H9 (cell line): ENCODE measurements around the gene GCAT. TPM values are rescaled to one million over a fixed set of nuclear protein-coding genes. Genes with fewer than 3 reads are reported as not detected.

Experiments used
- DNase-seq: peaks from one replicate; pipeline ENCODE4 v3.0.0-alpha.2; 2017
- H2AFZ ChIP-seq: one replicate; pipeline ENCODE4 v1.6.1; 2013; ENCODE audit warnings: mild to moderate bottlenecking, low read length, control low read depth, moderate library complexity
- H2AK5ac ChIP-seq: 2 replicates; pipeline ENCODE4 v1.6.1; 2013; ENCODE audit warnings: low read length, control low read depth, mixed read lengths; ENCODE audit not compliant: insufficient read length
- H2BK120ac ChIP-seq: one replicate; pipeline ENCODE4 v1.6.1; 2013; ENCODE audit warnings: low read depth, mild to moderate bottlenecking, low read length, control low read depth, inconsistent platforms; ENCODE audit not compliant: poor library complexity, severe bottlenecking
- H2BK12ac ChIP-seq: 2 replicates; pipeline ENCODE4 v1.6.1; 2013; ENCODE audit warnings: low read length, control low read depth, mixed read lengths, low read depth; ENCODE audit not compliant: insufficient read length
- H2BK15ac ChIP-seq: 2 replicates; pipeline ENCODE4 v1.6.1; 2013; ENCODE audit warnings: low read depth, low read length, control low read depth
- H2BK20ac ChIP-seq: one replicate; pipeline ENCODE4 v1.6.1; 2013; ENCODE audit warnings: low read depth, mild to moderate bottlenecking, low read length, control low read depth, inconsistent platforms; ENCODE audit not compliant: poor library complexity, severe bottlenecking
- H2BK5ac ChIP-seq: 2 replicates; pipeline ENCODE4 v1.6.1; 2013; ENCODE audit warnings: low read length, control low read depth, mixed read lengths; ENCODE audit not compliant: insufficient read length
- H3K14ac ChIP-seq: 2 replicates; pipeline ENCODE4 v1.6.1; 2013; ENCODE audit warnings: low read length, control low read depth; ENCODE audit not compliant: insufficient read depth
- H3K18ac ChIP-seq: 2 replicates; pipeline ENCODE4 v1.6.1; 2013; ENCODE audit warnings: low read depth, mild to moderate bottlenecking, mixed read lengths, low read length, control low read depth; ENCODE audit not compliant: insufficient read length
- H3K23ac ChIP-seq: 2 replicates; pipeline ENCODE4 v1.6.1; 2013; ENCODE audit warnings: low read length, control low read depth, mixed read lengths, low read depth; ENCODE audit not compliant: insufficient read length
- H3K23me2 ChIP-seq: 2 replicates; pipeline ENCODE4 v1.6.1; 2013; ENCODE audit warnings: low read depth, mild to moderate bottlenecking, mixed read lengths, low read length, control low read depth; ENCODE audit not compliant: insufficient read length, poor library complexity, severe bottlenecking
- H3K27ac ChIP-seq: 2 replicates; pipeline ENCODE4 v1.5.1; 2013; ENCODE audit warnings: low read length, control low read depth, mixed read lengths, low read depth; ENCODE audit not compliant: insufficient read length
- H3K27me3 ChIP-seq: 2 replicates; pipeline ENCODE4 v1.6.1; 2013; ENCODE audit warnings: low read length, control low read depth, inconsistent platforms; ENCODE audit not compliant: insufficient read depth
- H3K4ac ChIP-seq: 2 replicates; pipeline ENCODE4 v1.6.1; 2013; ENCODE audit warnings: low read depth, mild to moderate bottlenecking, control low read depth, inconsistent platforms, low read length, moderate library complexity
- H3K4me1 ChIP-seq: 2 replicates; pipeline ENCODE4 v1.6.1; 2013; ENCODE audit warnings: low read length, control low read depth, inconsistent platforms; ENCODE audit not compliant: insufficient read depth
- H3K4me2 ChIP-seq: 2 replicates; pipeline ENCODE4 v1.6.1; 2013; ENCODE audit warnings: low read length, control low read depth, mixed read lengths; ENCODE audit not compliant: insufficient read length, insufficient read depth
- H3K56ac ChIP-seq: 2 replicates; pipeline ENCODE4 v1.6.1; 2013; ENCODE audit warnings: low read depth, mild to moderate bottlenecking, mixed read lengths, low read length, control low read depth; ENCODE audit not compliant: insufficient read length
- H3K79me1 ChIP-seq: 2 replicates; pipeline ENCODE4 v1.6.1; 2013; ENCODE audit warnings: low read depth, mild to moderate bottlenecking, moderate library complexity, low read length, control low read depth, inconsistent platforms; ENCODE audit not compliant: insufficient read depth, poor library complexity, severe bottlenecking
- H3K79me2 ChIP-seq: 2 replicates; pipeline ENCODE4 v1.6.1; 2013; ENCODE audit warnings: low read length, control low read depth, inconsistent platforms; ENCODE audit not compliant: insufficient read depth
- H3K9ac ChIP-seq: 2 replicates; pipeline ENCODE4 v1.6.1; 2013; ENCODE audit warnings: low read length, control low read depth, mixed read lengths; ENCODE audit not compliant: insufficient read length; ENCODE audit errors: extremely low read depth
- H3K9me3 ChIP-seq: one replicate; pipeline ENCODE4 v1.6.1; 2013; ENCODE audit warnings: low read depth, low read length, inconsistent platforms; ENCODE audit not compliant: control insufficient read depth
- H3T11ph ChIP-seq: one replicate; pipeline ENCODE4 v1.6.1; 2013; ENCODE audit warnings: mild to moderate bottlenecking, low read length, control low read depth, inconsistent platforms
- H4K20me1 ChIP-seq: one replicate; pipeline ENCODE4 v1.6.1; 2013; ENCODE audit not compliant: control insufficient read depth, insufficient read length, insufficient read depth
- H4K5ac ChIP-seq: 2 replicates; pipeline ENCODE4 v1.6.1; 2013; ENCODE audit warnings: low read depth, mild to moderate bottlenecking, mixed read lengths, low read length, control low read depth; ENCODE audit not compliant: insufficient read length
- H4K8ac ChIP-seq: replicated peaks from 2 replicates; pipeline ENCODE4 v1.6.1; 2013; ENCODE audit warnings: low read length, control low read depth, mixed read lengths, low read depth; ENCODE audit not compliant: insufficient read length
- H4K91ac ChIP-seq: 2 replicates; pipeline ENCODE4 v1.6.1; 2013; ENCODE audit warnings: low read depth, mild to moderate bottlenecking, moderate library complexity, mixed read lengths, low read length, control low read depth; ENCODE audit not compliant: insufficient read length
- H3K27ac Mint-ChIP-seq, 3 experiments: 2 replicates in 2 of 3; 3 replicates in 1 of 3; pipeline ENCODE4 v1.8.0; 2020 to 2021; ENCODE audit warnings: mixed read lengths in 3 of 3, mild to moderate bottlenecking in 1 of 3, moderate library complexity in 1 of 3
- H3K27me3 Mint-ChIP-seq: 2 replicates; pipeline ENCODE4 v1.8.0; 2021; ENCODE audit warnings: low read depth, mild to moderate bottlenecking, moderate library complexity, mixed read lengths
- H3K36me3 Mint-ChIP-seq, 3 experiments: 2 replicates in 2 of 3; 3 replicates in 1 of 3; pipeline ENCODE4 v1.8.0; 2020 to 2021; ENCODE audit warnings: low read depth in 3 of 3, mixed read lengths in 3 of 3; ENCODE audit not compliant: insufficient read depth in 1 of 3
- H3K4me1 Mint-ChIP-seq, 2 experiments: 2 replicates each; pipeline ENCODE4 v1.8.0; 2020; ENCODE audit warnings: mixed read lengths in 2 of 2
- H3K4me3 Mint-ChIP-seq, 2 experiments: 2 replicates in 1 of 2; 3 replicates in 1 of 2; pipeline ENCODE4 v1.8.0; 2020 to 2021; ENCODE audit warnings: mild to moderate bottlenecking in 2 of 2, mixed read lengths in 2 of 2, moderate library complexity in 1 of 2
- H3K9me3 Mint-ChIP-seq, 2 experiments: 2 replicates in 1 of 2; 3 replicates in 1 of 2; pipeline ENCODE4 v1.8.0; 2020; ENCODE audit warnings: mild to moderate bottlenecking in 2 of 2, mixed read lengths in 2 of 2, moderate library complexity in 1 of 2
- CTCF ChIP-seq: fragments of 200-600 bp; sonication (generic); conservative IDR thresholded peaks from 3 replicates; pipeline ENCODE4 v1.8.0; 2021; ENCODE audit warnings: antibody characterized with exemption, mild to moderate bottlenecking
- WGBS: extraction: QIAGEN DNeasy Blood & Tissue Kit; methylation state at CpG from one replicate; pipeline ENCODE4 v1.1.7; 2013; ENCODE audit warnings: missing lambda C conversion rate, low lambda C conversion rate, mixed read lengths; ENCODE audit not compliant: insufficient read length; ENCODE audit errors: extremely low coverage; 5-methylcytosine and 5-hydroxymethylcytosine counted together
- total RNA-seq: library from RNA; stranded (reverse); gene quantifications from 2 replicates; pipeline ENCODE4 v1.2.1, GENCODE V29; 2021

GCAT gene
- total RNA-seq, 1 experiment from 2014 or later: 26.9 TPM

- Mint-ChIP-seq H3K9me3 (no peaks in the 10 kb centered on the region), H3K4me3 (no peak overlapping the region), H3K27me3 (no peaks in the 10 kb centered on the region), H3K36me3 (peaks cover 59 to 96% (median 89%) of the 10 kb centered on the region in 3 experiments), H3K27ac (peak overlapping the region; percentile 15 to 90 (median 32); a peak in 4 of 7 replicates), H3K4me1 (peaks cover 4 to 10% of the 10 kb centered on the region in 2 experiments; a peak in 3 of 4 replicates)
- no peak for TF ChIP-seq CTCF
- Histone ChIP-seq H4K8ac (no peak overlapping the region), H4K20me1 (no peaks in the 10 kb centered on the region), H2BK120ac (no peak overlapping the region), H2AK5ac (no peak overlapping the region), H3K23me2 (no peaks in the 10 kb centered on the region), H3K79me1 (peaks cover 3% of the 10 kb centered on the region), H2BK12ac (no peak overlapping the region), H2BK20ac (no peak overlapping the region), H3K9ac (no peak overlapping the region), H3K14ac (no peak overlapping the region), H3K4me1 (no peaks in the 10 kb centered on the region), H3K23ac (no peak overlapping the region), H3K4ac (no peak overlapping the region), H3K18ac (no peak overlapping the region), H2BK5ac (no peak overlapping the region), H4K5ac (no peak overlapping the region), H3K9me3 (no peaks in the 10 kb centered on the region), H2BK15ac (no peak overlapping the region), H4K91ac (no peak overlapping the region), H3K27me3 (no peaks in the 10 kb centered on the region), H3K79me2 (no peaks in the 10 kb centered on the region), H3T11ph (no peak overlapping the region), H3K27ac (no peak overlapping the region), H3K4me2 (no peak overlapping the region), H2AFZ (no peak overlapping the region), H3K56ac (no peak overlapping the region)
- WGBS: no CpG with 5 or more reads among the region's 7 CpGs
- no peak for DNase-seq
Measured at GRCh38 chr22:37862570-37863325, 55.0 kb downstream of the GCAT start.
